Activated CD4-positive, alpha-beta T cell treated with anti-CD3 and anti-CD28 coated beads, Interleukin-2, amount 50 U/mL, for 24 hours (primary cell): ENCODE data around the gene ADSS1.
A peak's percentile ranks its signal among the peaks of the same experiment; 100 is the strongest.

ENCODE experiments used
- DNase-seq, 2 donors: peaks; one replicate each; pipeline ENCODE4 v3.0.0-alpha.2; 2020; ENCODE audit warnings: low read depth in 1 of 2, low spot score in 1 of 2

ADSS1 gene

DNA sequence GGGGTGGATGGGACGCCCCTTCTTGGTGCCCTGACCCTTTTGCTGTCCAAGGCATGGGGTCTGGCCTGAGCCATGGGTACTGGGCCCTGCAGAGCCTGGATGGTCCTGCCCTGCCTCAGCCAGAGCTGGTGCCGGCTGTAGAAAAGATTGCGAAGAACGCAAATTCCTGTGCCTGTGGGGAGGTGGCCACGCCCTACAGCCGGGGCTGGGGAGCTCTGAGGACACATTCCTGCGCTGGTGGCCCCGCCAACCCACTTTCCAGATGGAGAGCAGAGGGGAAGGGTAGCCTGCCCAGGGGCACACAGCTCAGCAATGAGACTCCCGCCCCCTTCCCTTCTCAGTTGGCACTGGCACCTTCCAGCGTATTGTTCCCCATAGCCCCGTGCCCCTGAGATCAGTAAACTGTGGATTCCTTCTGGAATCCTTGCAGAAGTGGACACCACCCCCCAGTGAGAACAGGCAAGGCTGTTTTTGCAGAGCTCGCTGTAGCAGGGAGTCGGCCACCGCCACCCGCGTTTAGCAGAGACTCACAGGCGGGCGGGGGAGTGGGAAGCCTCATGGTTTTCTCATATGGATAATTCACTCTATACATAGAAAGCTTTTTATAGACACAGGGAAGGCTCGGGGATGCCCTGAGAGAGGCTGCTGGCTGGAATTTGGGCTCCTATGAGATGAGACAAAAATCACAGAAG is 26.0 kb upstream of the ADSS1 start:
- DNase-seq, result no peak

DNA sequence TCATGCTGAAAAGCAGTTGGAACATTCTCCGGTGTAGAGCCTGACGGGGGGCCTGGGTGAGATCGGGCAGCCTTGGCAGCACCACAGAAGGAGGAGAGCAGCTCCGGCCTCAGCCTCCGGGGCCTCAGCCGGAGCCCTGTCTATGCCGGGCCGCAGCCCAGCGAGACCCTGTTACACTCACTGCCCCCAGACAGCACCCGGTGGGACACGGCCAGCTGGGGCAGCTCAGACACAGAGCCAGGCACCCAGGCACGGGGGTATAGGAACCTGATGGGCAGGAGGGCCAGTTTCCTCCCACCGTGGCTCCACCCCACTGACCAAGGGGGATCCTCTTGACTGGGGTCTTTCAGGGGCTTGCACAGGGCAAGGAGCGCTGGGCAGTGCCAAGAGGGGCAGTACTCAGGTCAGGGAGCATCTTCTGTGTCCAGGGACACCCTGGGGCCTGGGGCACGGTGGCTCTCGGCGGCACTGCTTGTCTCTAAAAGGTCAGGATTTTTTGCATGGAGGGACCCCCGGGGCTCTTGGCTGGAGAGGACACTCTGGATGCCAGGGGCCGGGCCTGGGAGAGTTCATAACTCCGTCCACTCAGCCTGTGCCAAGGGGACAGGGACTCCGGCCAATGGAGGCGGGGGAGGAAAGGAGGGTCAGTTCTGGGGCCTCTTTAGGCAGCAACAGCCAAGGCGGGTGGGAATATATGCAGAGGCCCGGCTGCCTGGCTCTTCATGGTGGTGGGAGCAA is 25.2 kb upstream of the ADSS1 start:
- no peak for DNase-seq

DNA sequence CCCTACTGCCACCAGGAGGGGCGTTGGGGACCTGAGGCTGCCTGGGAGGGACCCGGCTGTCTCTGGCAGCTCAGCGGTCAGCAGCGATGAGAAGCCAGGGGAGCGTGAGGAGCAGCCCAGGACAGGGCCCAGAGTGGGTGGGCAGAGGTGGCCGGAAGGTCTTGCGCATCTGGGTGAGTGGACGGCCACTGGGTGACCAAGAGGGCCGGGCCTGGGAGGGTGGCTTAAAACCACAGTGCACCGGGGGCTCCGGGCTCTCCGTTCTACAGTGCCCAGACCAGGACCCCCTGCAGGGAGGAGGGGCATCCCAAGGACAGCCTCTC is 24.6 kb upstream of the ADSS1 start:
- DNase-seq, result no peak

DNA sequence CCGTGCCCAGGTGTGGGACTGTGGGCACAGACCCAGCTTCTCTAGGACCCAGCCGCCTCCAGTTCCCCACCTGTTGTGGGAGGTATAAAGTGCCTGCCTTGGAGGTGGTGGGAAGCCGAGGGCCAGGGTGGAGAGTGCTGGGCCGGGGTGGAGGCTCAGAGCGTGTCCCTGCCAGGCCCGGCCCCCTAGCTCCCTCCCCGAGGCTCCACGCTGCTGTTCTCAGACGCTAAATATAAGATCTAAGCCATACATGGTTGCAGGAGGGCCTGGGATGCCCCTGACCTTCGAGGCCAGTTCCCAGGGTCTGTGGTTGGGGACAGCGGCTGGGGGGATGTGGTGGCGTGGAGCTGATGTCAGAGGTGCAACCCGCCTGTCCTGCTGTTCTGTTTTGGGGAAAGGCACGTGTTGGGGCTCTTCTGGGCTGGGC is 23.8 kb upstream of the ADSS1 start:
- DNase-seq, result no peak

DNA sequence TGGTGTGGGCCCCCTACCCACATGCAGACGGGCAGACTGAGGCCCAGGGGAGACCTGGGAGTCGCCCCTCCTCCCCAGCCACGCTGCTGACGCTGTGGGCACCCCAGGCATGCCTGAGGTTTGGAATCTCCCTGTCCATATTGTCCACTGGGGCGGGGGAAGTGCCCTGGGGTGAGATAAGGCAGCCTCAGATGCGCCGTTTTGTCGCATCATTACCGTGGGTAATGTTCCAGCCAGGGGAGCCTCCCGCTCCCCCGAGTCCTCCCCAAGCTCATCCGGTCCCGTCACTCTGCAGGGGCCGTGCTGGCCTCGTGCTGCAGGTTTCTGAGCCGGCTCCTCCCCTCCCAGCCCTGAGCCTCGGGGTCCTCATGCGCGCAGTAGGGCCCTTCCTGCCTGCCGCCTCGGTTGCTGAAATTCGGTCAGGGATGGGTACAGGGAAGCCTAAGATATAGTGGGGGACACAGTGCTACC is 23.2 kb upstream of the ADSS1 start:
- DNase-seq, result no peak

DNA sequence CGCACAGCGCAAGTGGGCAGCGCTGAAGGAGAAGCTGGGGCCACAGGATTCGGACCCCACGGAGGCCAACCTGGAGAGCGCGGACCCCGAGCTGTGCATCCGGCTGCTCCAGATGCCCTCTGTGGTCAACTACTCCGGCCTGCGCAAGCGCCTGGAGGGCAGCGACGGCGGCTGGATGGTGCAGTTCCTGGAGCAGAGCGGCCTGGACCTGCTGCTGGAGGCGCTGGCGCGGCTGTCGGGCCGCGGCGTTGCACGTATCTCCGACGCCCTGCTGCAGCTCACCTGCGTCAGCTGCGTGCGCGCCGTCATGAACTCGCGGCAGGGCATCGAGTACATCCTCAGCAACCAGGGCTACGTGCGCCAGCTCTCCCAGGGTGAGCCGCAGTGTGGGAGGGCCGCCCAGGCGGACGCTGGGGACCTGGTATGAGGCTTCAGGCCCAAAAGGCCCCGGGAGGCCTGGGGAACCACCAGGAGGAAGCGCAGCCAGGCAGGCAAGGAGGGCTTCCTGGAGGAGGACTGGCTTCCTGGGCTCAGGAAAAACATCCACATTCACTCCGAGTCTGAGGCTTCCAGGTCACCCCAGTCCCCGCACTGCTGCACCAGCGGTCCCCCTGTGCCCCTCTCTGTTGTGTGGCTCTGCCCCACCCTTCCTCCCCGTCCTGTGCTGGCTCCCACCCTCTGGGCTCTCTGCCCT is 22.5 kb upstream of the ADSS1 start:
- DNase-seq, result no peak

DNA sequence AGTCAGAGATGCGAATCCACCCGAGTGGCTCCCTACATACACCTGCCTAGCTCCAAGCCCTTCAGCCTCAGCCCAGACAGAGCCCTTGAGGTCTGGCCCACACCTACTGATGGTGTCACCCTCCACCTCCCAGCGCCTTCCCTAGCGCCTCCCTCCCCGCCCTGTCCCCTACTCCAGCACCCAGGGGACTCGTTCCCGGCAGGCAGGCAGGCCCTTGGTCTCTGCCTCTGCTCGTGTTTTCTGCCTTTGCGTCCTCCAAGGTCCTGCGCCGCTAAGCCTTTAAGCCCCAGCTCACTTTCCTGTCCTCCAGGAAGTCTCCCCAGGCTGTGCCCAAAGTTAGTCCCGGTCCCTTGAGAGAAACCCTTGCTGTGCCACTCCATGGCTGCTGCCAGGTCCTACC is 21.9 kb upstream of the ADSS1 start:
- no peak for DNase-seq

DNA sequence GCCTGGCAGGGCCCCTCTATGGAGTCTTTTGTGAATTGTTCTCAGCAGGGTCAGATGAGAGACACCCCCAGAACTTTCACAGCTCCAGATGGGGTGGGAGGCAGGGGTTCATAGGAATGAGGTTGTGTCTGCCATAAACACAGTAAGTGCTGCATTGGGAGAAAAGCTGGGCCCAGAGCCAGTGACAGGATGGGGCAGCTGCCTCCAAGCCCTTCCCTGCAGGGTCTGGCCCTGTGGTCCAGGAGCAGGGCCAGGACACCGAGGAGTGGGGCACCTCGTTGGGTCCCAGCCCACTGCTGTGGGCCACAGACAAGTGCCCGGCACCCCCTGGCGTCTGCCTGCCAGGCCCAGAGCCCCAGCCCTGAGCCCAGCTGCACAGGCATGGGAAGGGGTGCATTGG is 21.4 kb upstream of the ADSS1 start:
- no peak for DNase-seq

DNA sequence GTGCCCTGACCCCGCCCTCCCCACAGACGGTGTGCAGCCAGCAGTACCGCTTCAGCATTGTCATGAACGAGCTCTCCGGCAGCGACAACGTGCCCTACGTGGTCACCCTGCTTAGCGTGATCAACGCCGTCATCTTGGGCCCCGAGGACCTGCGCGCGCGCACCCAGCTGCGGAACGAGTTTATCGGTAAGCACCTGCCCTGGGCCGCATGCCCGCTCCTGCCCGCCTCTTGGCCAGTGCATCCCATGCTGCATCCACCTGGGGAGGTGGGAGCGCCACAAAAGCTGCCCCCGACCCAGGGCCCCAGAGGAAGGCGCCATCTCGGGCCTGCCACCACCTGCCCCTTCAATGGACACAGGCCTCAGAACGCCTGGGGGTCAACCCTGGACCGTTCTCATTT is 20.8 kb upstream of the ADSS1 start:
- no peak for DNase-seq

DNA sequence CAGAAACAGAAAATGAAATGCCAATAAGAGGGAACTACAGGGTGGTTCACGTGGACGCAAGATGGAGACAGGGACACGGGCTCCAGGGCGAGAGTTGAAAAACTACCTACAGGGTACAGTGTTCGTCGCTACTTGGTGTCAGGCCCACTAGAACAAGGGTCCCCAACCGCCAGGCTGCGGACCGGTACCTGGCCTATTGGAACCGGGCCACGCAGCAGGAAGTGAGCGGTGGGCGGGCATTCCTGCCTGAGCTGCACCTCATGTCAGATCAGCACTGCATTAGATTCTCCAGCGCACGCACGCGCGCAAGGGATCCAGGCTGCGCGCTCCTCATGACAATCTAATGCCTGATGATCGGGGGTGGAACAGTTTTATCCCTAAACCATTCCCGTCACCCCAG is 19.8 kb upstream of the ADSS1 start:
- DNase-seq, result no peak

DNA sequence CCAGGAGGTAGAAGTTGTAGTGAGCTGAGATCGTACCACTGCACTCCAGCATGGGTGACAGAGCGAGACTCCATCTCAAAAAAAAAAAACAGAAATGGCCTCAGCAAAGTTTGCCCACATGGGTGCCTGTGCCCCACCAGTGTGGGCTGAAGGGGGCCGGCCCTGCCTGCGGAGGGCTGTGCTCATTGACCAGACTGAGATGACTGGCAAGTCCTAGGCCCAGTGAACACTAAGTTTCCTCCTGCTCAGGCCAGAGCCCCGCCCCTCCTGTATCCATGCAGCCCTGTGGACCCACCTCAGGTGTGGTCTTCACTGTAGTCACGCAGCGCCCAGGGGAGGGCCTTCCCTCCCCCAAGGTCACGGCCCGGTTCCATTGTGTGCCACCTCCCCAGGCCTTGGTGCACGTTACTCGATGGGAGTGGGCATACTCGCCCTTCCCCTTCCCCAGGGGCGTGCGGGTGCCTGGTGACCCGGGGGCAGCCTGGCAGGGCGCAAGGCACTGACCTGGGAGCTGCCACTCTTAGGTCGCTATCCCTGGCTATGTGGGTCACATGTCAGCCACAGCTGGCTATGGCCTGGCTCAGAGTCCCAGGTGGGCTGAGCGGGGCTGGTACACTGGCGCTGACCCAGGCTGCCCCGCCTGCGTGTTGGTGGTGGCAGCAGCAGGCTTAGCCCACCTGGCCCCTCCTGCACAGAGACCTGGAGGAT is 18.5 kb upstream of the ADSS1 start:
- DNase-seq, result no peak

DNA sequence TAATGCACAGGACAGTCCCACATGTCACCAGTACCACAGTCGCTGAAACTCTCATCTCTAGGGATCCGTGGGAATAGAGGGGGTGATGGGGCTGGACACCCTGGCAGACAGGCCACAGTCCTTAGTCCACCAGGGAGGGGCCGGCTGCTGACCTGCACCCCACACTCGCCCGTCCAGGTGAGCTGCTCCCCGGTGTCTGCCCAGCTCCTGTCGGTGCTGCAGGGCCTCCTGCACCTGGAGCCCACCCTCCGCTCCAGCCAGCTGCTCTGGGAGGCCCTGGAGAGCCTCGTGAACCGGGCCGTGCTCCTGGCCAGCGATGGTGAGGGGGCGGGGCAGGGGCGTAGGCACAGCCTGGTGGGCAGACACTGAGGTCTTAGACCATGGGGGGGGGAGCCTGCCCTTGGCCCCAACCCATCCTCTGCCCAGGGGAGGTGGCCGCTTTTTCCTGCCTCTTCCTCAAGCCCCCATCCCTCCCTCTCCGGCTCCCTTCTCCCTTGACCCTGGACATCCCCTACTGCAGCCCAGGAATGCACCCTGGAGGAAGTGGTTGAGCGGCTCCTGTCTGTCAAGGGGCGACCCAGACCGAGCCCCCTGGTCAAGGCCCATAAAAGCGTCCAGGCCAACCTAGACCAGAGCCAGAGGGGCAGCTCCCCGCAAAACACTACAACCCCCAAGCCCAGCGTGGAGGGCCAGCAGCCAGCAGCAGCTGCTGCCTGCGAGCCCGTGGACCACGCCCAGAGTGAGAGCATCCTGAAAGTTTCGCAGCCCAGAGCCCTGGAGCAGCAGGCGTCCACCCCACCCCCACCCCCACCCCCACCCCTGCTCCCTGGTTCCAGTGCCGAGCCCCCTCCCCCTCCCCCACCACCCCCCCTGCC is 17.1 kb upstream of the ADSS1 start:
- DNase-seq, result no peak

DNA sequence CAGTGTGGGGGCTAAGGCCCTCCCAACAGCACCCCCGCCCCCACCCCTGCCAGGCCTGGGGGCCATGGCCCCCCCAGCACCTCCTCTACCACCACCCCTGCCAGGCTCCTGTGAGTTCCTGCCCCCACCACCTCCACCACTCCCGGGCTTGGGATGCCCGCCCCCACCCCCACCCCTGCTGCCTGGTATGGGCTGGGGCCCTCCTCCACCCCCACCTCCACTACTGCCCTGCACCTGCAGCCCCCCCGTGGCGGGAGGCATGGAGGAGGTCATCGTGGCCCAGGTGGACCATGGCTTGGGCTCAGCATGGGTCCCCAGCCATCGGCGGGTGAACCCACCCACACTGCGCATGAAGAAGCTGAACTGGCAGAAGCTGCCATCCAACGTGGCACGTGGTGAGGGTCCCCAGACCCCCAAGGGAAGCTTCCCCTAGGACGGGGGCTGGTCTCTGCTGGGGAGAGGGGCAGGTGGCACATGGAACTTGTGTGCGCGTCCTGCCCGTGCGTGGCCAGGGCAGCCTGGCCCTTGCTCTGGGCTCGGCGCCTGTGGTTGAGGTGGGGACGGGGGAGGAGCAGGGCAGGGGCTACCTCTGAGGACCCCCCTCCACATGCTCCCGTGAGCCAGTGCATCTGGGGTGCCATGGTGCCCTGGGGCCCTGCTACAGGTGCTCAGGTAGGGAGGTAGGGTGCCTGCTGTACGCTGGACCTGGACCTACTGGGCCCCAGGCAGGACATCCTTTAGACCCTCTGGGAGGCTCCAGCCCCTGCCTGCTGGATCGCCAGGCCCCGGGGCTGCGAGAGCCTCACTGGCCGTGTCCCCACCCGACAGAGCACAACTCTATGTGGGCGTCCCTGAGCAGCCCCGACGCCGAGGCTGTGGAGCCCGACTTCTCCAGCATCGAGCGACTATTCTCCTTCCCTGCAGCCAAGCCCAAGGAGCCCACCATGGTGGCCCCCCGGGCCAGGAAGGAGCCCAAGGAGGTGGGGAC is 16.1 kb upstream of the ADSS1 start:
- DNase-seq, result no peak

DNA sequence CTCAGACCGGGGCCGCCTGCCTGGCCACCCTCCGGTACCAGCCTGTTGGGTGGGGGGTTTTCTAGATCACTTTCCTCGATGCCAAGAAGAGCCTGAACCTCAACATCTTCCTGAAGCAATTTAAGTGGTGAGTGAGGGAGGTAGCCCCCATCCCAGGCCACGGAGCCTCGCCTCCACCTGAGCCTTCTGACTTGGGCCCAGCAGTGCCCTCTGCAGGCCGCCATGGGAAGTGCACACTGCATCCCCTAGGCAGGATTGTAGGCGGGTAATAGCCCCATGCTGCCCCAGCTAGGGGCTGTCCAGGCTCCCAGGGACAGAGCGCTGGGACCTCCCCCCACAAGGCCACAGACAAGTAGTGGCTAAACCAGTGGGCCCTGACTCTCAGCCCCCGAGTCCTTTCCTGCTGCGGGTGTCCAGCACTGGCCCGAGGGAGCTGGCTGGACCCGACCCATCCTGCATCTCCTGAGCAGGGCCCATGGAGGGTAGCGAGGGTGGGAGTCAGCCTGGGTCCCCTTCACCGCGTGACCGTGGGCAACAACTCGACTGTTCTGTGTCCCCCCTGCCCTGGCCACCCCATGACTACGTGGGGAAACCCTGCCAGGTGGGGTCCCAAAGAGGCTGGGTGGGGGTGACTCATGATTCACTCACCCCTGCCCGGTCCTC is 15.3 kb upstream of the ADSS1 start:
- peak; percentile 52 to 66 for DNase-seq

DNA sequence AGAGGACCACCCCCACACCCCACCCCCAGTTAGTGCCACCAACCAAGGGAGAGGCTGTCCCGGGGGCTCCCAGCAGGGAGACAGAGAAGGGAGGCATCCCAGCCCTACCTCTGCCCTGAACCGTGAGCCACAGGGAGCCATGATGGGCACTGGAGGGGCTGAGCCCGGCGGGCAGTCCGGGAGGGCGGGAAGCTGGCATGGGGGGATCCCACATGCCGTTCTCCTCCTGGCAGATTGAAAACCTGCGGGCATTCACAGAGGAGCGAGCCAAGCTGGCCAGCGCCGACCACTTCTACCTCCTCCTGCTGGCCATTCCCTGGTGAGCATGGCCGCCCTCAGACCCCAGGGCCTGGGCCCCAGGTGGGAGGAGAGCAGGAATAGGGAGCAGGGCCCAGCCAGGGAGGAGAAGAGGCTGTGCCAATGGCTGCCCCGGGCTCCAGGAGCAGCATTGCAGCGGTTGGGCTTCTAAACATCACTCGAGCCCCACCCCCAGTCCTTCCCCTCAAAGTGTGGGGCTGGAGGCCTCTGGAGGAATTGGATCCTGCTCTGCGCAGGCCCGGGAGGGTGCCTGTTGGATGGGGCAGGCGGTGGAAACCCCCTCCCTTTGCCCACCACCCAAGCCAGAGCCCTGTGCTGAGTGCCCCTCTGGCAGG is 14.5 kb upstream of the ADSS1 start:
- no peak for DNase-seq

DNA sequence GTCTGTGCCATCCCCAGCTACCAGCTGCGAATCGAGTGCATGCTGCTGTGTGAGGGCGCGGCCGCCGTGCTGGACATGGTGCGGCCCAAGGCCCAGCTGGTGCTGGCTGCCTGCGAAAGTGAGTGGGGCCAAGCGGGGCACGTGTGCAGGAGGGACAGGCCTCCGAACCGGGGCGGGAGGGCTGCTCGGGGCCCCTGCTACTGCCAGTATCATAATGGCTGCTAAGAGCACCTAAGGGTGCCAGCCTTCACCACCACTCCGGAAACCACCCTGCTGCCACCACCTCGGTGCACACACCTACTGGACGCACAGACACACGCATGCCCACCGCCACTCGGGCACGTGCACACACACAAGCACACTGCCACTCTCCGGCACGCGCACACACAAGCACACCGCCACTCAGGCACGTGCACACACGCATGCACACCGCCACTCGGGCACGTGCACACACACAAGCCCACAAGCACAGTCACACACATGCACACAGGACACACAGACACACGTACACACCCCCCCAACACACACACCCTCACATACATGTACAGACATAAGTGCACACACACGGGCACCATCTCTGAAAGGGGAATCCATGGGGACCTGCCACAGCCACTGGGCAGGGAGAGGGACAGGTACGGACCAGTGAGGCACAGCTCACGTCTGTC is 13.8 kb upstream of the ADSS1 start:
- DNase-seq, result no peak

DNA sequence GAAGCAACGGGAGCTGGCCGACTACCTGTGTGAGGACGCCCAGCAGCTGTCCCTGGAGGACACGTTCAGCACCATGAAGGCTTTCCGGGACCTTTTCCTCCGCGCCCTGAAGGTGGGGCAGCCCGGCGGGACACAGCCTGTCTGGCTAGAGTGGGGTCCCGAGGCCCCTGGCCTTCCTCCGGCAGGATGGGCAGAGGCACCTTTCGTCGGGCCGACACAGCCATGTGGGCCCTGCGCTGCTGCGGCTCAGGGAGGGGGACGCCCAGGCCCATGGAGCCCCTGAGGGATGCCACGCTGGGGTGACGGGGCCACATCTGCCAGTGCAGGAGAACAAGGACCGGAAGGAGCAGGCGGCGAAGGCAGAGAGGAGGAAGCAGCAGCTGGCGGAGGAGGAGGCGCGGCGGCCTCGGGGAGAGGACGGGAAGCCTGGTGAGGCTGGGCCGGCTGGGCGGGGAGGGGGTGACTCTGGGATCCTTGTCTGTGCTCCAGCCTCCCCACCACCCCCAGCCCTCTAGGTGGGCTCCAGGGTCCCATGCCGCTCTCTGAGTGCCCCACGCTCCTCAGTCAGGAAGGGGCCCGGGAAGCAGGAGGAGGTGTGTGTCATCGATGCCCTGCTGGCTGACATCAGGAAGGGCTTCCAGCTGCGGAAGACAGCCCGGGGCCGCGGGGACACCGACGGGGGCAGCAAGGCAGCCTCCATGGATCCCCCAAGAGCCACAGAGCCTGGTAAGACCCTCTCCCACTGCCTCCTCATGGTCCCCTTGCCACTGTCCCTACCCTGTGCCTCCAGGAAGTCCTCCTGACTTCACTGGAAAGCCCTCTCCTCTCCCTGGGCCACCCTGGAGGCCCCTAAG is 10.9 kb upstream of the ADSS1 start:
- DNase-seq, result no peak
